ENCODE results near the gene TMEM232.
"Not testable (repeated sequence)": the region's sequence is repeated elsewhere in the genome, so short reads cannot be mapped to it uniquely, and the experiment has no call there.

The TMEM232 gene

GRCh38 chr5:110736753-110737152 lies 10.3 kb upstream of the TMEM232 start:
- Mint-ChIP-seq H3K4me1 (ENCODE audit: low read depth) (peaks cover 27% of the 10 kb centered on the region), H3K27ac (no peak overlapping the region), H3K4me3 (no peak overlapping the region), H3K9me3 (no peaks in the 10 kb centered on the region), H3K36me3 (ENCODE audit: low read depth) (peaks cover 6% of the 10 kb centered on the region), H3K27me3 (ENCODE audit: low read depth) (peaks cover 21% of the 10 kb centered on the region)
- DNase-seq (ENCODE audit: low spot score): no peak

DNA sequence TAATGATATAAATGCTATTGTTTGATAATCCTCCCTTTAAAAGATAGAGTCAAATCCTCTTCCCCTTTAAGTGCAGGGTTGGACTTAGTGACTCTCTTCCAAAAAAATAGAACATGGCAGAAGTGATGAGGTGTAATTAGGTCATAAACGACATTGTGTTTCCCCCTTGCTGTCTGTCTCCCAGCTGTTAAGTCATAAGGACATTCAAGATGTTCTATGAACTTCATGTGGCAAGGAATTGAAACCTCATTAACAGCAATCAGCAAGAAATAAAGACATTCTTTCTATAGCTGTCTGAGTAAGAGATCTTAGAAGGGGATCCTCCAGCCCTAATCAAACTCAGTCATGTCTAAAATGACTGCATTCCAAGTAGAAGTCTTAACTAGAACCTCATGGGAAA lies 9.1 kb upstream of the TMEM232 start:
- H3K27ac Mint-ChIP-seq: no peak overlapping the region
- DNase-seq (ENCODE audit: low spot score): no peak
- H3K4me3 Mint-ChIP-seq: no peak overlapping the region
- H3K36me3 Mint-ChIP-seq (ENCODE audit: low read depth): peaks cover 5% of the 10 kb centered on the region
- H3K9me3 Mint-ChIP-seq: no peaks in the 10 kb centered on the region
- H3K4me1 Mint-ChIP-seq (ENCODE audit: low read depth): peaks cover 20% of the 10 kb centered on the region
- H3K27me3 Mint-ChIP-seq (ENCODE audit: low read depth): peaks cover 23% of the 10 kb centered on the region

- Mint-ChIP-seq H3K9me3 (no peaks in the 10 kb centered on the region), H3K27me3 (ENCODE audit: low read depth) (peaks cover 23% of the 10 kb centered on the region), H3K4me3 (no peak overlapping the region), H3K27ac (no peak overlapping the region), H3K36me3 (ENCODE audit: low read depth) (peaks cover 2% of the 10 kb centered on the region), H3K4me1 (ENCODE audit: low read depth) (peaks cover 13% of the 10 kb centered on the region)
- DNase-seq (ENCODE audit: low spot score): no peak
Observed at GRCh38 chr5:110734101-110734500, 7.6 kb upstream of the TMEM232 start.

DNA sequence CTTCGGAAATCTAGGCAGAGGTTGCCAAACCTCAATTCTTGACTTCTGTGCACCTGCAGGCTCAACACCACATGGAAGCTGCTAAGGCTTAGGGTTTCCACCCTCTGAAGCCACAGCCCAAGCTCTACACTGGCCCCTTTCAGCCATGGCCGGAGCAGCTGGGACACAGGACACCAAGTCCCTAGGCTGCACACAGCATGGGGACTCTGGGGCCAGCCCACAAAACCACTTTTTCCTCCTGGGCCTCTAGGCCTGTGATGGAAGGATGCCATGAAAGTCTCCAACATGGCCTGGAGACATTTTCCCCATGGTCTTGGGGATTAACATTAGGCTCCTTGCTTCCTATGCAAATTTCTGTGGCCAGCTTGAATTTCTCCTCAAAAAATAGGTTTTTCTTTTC lies 5.0 kb upstream of the TMEM232 start:
- H3K27me3 Mint-ChIP-seq (ENCODE audit: low read depth): peaks cover 14% of the 10 kb centered on the region
- not testable (repeated sequence) for H3K36me3 Mint-ChIP-seq (ENCODE audit: low read depth); H3K4me3 Mint-ChIP-seq; DNase-seq (ENCODE audit: low spot score); H3K4me1 Mint-ChIP-seq (ENCODE audit: low read depth); H3K27ac Mint-ChIP-seq; H3K9me3 Mint-ChIP-seq

DNA sequence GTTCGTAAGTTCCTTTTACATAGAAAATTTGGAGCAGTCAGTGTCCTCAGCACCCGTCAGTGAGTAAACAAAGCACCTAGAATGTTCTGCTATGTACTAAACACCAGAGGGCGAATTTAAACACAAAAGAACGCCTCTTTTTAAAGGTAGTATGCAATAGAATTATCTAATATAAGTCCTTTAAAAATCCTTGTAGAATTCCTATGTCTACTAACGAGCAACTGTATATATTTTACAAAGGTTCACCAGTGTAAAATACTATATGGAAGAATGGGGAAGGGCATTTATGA lies 499 bp upstream of the TMEM232 start:
- H3K27me3 Mint-ChIP-seq (ENCODE audit: low read depth): peaks cover 2% of the 10 kb centered on the region
- H3K36me3 Mint-ChIP-seq (ENCODE audit: low read depth): no peaks in the 10 kb centered on the region
- H3K9me3 Mint-ChIP-seq: no peaks in the 10 kb centered on the region
- peaks cover 8% of the 10 kb centered on the region for H3K4me1 Mint-ChIP-seq (ENCODE audit: low read depth)
- peak overlapping the region; percentile 80 for H3K4me3 Mint-ChIP-seq
- DNase-seq (ENCODE audit: low spot score): no peak
- H3K27ac Mint-ChIP-seq: no peak overlapping the region

GRCh38 chr5:110718311-110718710 lies 8.2 kb downstream of the TMEM232 start:
- no peaks in the 10 kb centered on the region for H3K4me1 Mint-ChIP-seq (ENCODE audit: low read depth)
- no peaks in the 10 kb centered on the region for H3K9me3 Mint-ChIP-seq
- no peaks in the 10 kb centered on the region for H3K36me3 Mint-ChIP-seq (ENCODE audit: low read depth)
- peaks cover 10% of the 10 kb centered on the region for H3K27me3 Mint-ChIP-seq (ENCODE audit: low read depth)
- no peak overlapping the region for H3K27ac Mint-ChIP-seq
- no peak for DNase-seq (ENCODE audit: low spot score)
- H3K4me3 Mint-ChIP-seq: no peak overlapping the region

DNA sequence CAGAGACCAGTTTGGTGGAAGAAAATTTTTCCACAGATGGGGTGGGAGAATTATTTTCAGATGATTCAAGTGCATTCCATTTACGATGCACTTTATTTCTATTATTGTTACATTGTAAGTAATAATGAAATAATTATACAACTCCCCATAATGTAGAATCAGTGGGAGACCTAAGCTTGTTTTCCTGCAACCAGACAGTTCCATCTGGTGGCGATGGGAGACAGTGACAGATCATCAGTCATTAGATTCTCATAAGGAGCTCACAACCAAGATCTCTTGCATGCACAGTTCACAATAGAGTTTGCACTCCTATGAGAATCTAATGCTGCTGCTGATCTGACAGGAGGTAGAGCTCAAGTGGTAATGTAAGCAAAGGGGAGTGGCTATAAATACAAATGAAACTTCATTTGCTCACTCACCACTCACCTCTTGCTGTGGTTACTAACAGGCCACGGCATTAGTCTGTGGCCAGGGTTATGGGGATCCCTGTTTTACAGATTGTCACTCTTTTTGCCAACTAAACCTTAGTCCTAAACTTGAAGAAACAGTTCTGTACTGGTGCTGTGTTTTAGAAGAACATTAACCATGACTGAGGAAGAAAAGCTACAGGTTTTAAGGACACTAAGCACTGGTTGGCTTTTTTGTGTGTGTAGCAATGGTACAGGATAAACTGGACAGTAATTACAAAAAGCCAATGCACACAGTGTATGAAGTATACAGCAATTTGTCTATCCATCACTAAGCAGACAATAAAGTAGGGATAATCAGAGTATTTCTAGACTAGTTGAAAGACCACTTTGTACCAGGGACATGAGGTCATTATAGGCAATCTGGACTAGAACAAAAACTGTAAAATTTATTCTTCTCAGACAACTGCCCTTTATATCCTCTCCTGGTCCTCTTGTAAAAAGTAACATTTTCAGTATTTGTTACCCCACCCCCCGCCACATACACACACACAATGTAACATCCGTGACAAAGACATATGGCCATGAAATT lies 9.9 kb downstream of the TMEM232 start:
- Mint-ChIP-seq H3K27ac (no peak overlapping the region), H3K4me3 (no peak overlapping the region), H3K27me3 (ENCODE audit: low read depth) (peaks cover 15% of the 10 kb centered on the region), H3K4me1 (ENCODE audit: low read depth) (no peaks in the 10 kb centered on the region), H3K9me3 (no peaks in the 10 kb centered on the region), H3K36me3 (ENCODE audit: low read depth) (no peaks in the 10 kb centered on the region)
- DNase-seq (ENCODE audit: low spot score): no peak

GRCh38 chr5:110707260-110707844 lies 19.1 kb downstream of the TMEM232 start:
- Mint-ChIP-seq H3K4me3 (no peak overlapping the region), H3K9me3 (no peaks in the 10 kb centered on the region), H3K27me3 (ENCODE audit: low read depth) (peaks cover 29% of the 10 kb centered on the region), H3K27ac (no peak overlapping the region), H3K4me1 (ENCODE audit: low read depth) (no peaks in the 10 kb centered on the region), H3K36me3 (ENCODE audit: low read depth) (no peaks in the 10 kb centered on the region)
- no peak for DNase-seq (ENCODE audit: low spot score)

DNA sequence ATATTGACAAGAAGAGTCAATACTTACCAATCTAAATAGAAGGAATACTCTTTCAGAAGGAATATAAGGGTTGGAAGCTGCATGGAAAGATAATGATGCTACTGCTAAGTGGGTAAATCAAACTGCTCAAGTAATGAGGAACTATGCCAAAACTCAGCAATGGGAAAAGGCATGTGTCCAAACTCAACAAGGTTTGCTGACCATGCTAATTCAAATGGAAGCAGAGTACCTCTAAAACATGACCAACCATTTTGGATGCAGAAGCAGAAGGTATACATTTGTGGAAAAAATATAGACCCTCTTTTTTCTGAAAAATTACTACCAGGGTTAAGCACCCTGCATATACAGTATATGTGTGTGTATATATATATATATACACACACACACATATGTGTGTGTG lies 21.1 kb downstream of the TMEM232 start:
- H3K36me3 Mint-ChIP-seq (ENCODE audit: low read depth): no peaks in the 10 kb centered on the region

GRCh38 chr5:110703481-110703880 lies 23.0 kb downstream of the TMEM232 start:
- Mint-ChIP-seq H3K9me3 (no peaks in the 10 kb centered on the region), H3K27me3 (ENCODE audit: low read depth) (peaks cover 8% of the 10 kb centered on the region), H3K4me3 (no peak overlapping the region), H3K36me3 (ENCODE audit: low read depth) (no peaks in the 10 kb centered on the region), H3K4me1 (ENCODE audit: low read depth) (no peaks in the 10 kb centered on the region), H3K27ac (no peak overlapping the region)
- no peak for DNase-seq (ENCODE audit: low spot score)

More for the DNA sequence above, 21.1 kb downstream of the TMEM232 start:
- no peaks in the 10 kb centered on the region for H3K9me3 Mint-ChIP-seq
- H3K4me3 Mint-ChIP-seq: no peak overlapping the region
- DNase-seq (ENCODE audit: low spot score): no peak
- no peak overlapping the region for H3K27ac Mint-ChIP-seq
- H3K4me1 Mint-ChIP-seq (ENCODE audit: low read depth): no peaks in the 10 kb centered on the region
- peaks cover 13% of the 10 kb centered on the region for H3K27me3 Mint-ChIP-seq (ENCODE audit: low read depth)

DNA sequence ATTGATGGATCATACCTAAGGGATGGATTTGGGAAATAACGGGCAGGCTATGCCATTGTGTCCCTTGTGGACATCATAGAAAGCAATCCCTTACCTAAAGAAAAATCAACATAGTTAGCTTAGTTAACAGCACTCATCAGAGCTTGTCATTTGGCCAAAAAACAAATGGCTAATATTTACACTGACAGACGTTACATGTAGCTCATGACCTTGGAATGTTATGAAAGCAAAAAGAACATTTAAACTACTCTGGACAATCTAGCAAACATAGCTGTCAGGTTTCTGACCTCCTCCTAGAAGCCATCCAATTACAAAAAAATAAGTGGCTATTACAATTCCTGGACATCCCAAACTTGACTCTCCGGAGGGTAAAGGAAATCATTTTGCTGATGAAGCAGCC lies 23.8 kb downstream of the TMEM232 start:
- no peaks in the 10 kb centered on the region for H3K36me3 Mint-ChIP-seq (ENCODE audit: low read depth)
- no peak overlapping the region for H3K4me3 Mint-ChIP-seq
- no peaks in the 10 kb centered on the region for H3K4me1 Mint-ChIP-seq (ENCODE audit: low read depth)
- H3K9me3 Mint-ChIP-seq: no peaks in the 10 kb centered on the region
- no peak overlapping the region for H3K27ac Mint-ChIP-seq
- peaks cover 8% of the 10 kb centered on the region for H3K27me3 Mint-ChIP-seq (ENCODE audit: low read depth)
- no peak for DNase-seq (ENCODE audit: low spot score)

DNA sequence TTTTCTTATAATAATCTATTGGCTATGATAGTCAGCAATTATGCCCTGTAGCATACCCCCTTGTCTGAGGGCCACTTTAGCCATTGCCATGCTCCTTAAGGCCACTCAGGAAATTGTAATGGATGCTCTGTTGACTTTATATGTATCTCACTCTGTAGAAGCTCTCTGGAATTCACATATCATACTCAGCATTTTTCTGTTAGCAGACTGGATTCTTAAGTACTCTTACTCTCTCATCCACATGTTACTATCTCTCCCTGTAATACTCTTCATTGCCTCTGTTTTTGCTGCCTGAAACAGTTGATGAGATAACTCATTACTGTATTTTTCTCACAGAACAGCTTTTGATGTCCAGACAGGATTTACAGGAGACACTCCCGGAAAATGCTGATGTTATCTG lies 24.2 kb downstream of the TMEM232 start:
- Mint-ChIP-seq H3K4me3 (no peak overlapping the region), H3K9me3 (no peaks in the 10 kb centered on the region), H3K4me1 (ENCODE audit: low read depth) (no peaks in the 10 kb centered on the region), H3K27ac (no peak overlapping the region), H3K27me3 (ENCODE audit: low read depth) (peaks cover 11% of the 10 kb centered on the region), H3K36me3 (ENCODE audit: low read depth) (no peaks in the 10 kb centered on the region)
- DNase-seq (ENCODE audit: low spot score): no peak

DNA sequence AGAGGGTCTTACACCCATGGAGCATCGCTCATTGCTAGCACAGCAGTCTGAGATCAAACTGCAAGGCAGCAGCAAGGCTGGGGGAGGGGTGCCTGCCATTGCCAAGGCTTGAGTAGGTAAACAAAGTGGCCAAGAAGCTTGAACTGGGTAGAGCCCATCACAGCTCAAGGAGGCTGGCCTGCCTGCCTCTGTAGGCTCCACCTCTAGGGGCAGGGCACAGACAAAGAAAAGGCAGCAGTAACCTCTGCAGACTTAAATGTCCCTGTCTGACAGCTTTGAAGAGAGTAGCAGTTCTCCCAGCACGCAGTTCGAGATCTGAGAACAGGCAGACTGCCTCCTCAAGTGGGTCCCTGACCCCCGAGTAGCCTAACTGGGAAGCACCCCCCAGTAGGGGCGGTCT lies 33.8 kb downstream of the TMEM232 start:
- not testable (repeated sequence) for H3K4me1 Mint-ChIP-seq (ENCODE audit: low read depth); H3K27me3 Mint-ChIP-seq (ENCODE audit: low read depth); H3K36me3 Mint-ChIP-seq (ENCODE audit: low read depth); DNase-seq (ENCODE audit: low spot score); H3K9me3 Mint-ChIP-seq; H3K27ac Mint-ChIP-seq; H3K4me3 Mint-ChIP-seq

DNA sequence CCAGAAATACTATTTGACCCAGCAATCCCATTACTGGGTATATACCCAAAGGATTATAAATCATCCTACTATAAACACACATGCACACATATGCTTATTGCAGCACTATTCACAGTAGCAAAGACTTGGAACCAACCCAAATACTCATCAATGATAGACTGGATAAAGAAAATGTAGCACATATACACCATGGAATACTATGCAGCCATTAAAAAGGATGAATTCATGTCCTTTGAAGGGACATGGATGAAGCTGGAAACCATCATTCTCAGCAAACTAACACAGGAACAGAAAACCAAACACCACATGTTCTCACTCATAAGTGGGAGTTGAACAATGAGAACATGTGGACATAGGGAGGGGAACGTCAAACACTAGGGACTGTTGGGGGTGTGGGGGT lies 35.9 kb downstream of the TMEM232 start:
- H3K4me1 Mint-ChIP-seq (ENCODE audit: low read depth): peaks cover 22% of the 10 kb centered on the region
- H3K36me3 Mint-ChIP-seq (ENCODE audit: low read depth); H3K4me3 Mint-ChIP-seq; DNase-seq (ENCODE audit: low spot score); H3K27ac Mint-ChIP-seq; H3K27me3 Mint-ChIP-seq (ENCODE audit: low read depth): not testable (repeated sequence)
- peaks cover 15% of the 10 kb centered on the region for H3K9me3 Mint-ChIP-seq
